GM10266 (cell line): Measurements from ENCODE around the gene EPC2.

Experiments
- DNase-seq: peaks from one replicate; pipeline ENCODE4 v3.0.0; 2012; ENCODE audit errors: extremely low spot score
- CTCF ChIP-seq: IDR thresholded peaks from 2 replicates; pipeline ENCODE4 v1.5.1; 2012; ENCODE audit warnings: mild to moderate bottlenecking, low read depth; ENCODE audit not compliant: control insufficient read depth, insufficient read depth; ENCODE audit errors: missing control alignments

EPC2 gene

DNA sequence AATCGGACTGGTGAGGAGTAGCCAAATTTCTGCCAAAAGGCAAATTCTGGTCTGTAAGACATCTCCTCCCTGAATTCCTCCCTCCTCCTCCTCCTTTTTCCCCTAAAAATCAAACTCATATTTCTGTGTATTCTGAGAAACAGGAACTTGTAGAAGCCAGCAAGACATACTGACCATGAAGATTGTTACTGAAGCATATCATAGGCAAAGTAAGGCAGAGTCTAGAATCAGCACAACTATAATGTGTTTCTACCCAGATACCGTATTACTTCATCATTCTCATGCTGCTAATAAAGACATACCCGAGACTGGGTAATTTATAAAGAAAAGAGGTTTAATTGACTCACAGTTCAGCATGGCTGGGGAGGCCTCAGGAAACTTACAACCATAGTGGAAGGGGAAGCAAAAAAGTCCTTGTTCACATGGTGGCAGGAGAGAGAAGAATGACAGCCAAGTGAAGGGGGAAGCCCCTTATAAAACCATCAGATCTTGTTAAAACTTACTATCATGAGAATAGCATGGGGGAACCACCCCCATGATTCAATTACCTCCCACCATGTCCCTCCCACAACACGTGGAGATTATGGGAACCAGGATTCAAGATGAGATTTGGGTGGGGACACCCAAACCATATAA, 24.9 kb upstream of the EPC2 start:
- no peak for TF ChIP-seq CTCF
- DNase-seq, result no peak

GRCh38 chr2:148622366-148622765, 22.2 kb upstream of the EPC2 start:
- DNase-seq, result no peak
- TF ChIP-seq CTCF, result no peak

DNA sequence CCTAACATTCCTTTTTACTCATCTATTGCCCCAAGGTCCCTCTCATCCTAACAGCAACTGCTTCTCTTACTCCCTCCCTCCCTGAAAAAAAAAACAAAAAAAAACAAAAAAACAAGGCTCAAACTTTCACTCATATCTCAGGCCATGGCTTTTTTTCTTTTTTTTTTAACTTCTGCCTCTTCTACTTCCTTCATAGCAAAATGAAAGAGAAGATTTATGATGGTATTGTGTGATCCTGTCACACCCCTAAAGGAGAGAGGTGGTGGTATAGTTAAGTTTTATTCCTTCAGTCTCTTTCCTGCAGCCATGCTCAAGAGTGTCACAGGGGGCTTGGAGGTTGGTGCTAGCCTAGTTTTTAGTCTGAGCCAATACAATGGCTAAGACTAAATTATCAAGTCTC, 21.5 kb upstream of the EPC2 start:
- no peak for DNase-seq
- no peak for TF ChIP-seq CTCF

DNA sequence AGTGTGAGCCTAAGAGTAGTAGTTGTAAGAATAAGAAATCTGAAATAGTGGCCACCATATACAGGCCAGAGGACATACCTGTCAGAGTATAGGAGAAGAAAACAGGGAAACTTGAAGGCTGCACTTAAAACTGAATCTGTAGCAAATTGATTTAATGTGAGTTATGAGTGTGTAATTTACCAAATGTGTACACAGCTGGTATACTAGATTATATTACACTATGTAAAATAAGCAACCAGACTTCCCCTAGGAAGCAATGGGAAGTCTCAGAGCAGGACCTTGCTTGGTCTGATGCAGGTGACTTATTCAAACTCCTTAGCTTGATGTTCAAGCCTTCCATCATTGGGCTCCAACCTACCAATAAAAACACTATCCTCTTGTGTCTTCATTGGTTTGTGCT, 17.3 kb upstream of the EPC2 start:
- no peak for TF ChIP-seq CTCF
- DNase-seq, result no peak

DNA sequence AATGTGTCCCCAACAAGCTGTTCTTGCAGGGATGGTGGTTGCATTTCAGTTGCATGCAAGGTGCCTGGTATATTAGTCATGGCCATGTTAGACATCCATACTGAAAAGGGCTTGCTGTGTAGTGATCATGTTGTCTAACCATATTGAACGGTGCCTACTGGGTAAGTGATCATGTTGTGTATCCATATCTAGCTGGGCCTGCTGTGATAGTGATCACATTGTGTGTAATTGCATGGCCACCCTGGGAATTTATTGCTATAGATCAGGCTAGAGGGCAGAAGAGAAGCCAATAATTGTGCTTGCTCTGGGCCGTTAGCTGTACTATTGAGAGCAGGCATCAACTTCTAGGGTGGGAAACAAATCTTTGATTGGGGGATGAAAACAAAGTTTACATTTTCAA, 9.8 kb upstream of the EPC2 start:
- no peak for DNase-seq
- no peak for TF ChIP-seq CTCF

DNA sequence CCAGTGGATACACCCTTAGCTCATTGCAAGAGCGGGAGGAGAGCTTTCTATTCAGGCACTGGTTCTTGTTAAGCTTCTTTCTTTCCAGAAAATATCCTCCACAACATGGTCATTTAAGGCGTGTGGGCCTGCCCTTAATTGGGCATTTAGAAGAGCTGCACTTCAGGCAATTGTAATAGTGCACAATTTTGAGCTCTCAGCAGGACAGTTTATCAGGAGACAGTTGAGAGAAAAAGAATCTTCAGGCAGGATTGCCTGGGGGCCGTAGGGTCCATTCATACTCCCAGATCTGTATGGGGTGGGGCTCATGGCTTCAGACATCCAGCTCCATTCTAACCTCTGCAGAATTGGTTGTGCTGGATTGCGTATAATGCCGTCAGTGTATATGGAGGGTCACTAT, 6.0 kb upstream of the EPC2 start:
- no peak for TF ChIP-seq CTCF
- no peak for DNase-seq

- no peak for DNase-seq
- TF ChIP-seq CTCF, result no peak
These were observed 3.8 kb upstream of the EPC2 start for GRCh38 chr2:148640767-148641166.
